COR-L47 (cell line): ENCODE results near the gene ESPNL.
"Not testable (repeated sequence)": the region's sequence is repeated elsewhere in the genome, so short reads cannot be mapped to it uniquely, and the experiment has no call there.

Source experiments
- DNase-seq: peaks from one replicate; lab custom pipeline; 2025; lab: John Stamatoyannopoulos, UW

The ESPNL gene, protein sequence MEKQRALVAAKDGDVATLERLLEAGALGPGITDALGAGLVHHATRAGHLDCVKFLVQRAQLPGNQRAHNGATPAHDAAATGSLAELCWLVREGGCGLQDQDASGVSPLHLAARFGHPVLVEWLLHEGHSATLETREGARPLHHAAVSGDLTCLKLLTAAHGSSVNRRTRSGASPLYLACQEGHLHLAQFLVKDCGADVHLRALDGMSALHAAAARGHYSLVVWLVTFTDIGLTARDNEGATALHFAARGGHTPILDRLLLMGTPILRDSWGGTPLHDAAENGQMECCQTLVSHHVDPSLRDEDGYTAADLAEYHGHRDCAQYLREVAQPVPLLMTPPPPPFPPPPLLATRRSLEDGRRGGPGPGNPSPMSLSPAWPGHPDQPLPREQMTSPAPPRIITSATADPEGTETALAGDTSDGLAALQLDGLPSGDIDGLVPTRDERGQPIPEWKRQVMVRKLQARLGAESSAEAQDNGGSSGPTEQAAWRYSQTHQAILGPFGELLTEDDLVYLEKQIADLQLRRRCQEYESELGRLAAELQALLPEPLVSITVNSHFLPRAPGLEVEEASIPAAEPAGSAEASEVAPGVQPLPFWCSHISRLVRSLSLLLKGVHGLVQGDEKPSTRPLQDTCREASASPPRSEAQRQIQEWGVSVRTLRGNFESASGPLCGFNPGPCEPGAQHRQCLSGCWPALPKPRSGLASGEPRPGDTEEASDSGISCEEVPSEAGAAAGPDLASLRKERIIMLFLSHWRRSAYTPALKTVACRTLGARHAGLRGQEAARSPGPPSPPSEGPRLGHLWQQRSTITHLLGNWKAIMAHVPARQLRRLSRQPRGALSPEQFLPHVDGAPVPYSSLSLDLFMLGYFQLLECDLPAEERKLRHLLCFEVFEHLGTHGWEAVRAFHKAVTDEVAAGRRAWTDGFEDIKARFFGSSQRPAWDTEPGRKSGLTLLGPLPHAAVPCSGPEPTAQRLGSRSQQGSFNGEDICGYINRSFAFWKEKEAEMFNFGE

DNA sequence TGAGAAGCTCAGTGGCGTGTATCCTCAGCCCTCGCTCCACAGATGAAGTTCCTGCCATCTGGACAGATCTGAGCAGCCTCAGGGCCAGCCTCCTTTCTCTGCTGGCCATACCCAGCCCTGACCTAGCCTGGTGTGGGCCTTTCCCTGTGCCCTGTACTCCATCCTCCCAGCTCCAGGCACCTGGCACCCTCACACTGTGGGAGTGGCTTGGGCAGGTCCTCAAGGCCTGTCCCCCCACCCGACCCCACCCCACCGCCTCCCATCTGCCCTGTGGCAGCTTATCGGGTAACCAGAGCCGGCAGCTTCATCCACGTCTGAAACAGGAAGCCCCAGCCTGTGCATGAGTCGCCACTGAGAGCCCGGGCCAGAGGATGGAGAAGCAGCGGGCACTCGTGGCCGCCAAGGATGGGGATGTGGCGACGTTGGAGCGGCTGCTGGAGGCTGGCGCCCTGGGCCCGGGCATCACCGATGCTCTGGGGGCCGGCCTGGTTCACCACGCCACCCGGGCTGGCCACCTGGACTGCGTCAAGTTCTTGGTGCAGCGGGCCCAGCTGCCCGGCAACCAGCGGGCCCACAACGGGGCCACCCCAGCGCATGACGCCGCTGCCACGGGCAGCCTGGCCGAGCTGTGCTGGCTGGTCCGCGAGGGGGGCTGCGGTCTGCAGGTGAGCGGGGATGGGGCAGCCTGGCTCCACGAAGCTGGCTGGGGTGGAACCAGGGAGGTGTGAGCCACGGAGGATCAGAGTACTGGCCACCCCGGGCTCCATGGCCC lies at the start of gene ESPNL:
Gene ESPNL, plus strand, starts transcription at position 292 of the 772 bp plus-strand sequence. Its CDS starts 80 bp downstream, at position 372.
- DNase-seq: no peak

DNA sequence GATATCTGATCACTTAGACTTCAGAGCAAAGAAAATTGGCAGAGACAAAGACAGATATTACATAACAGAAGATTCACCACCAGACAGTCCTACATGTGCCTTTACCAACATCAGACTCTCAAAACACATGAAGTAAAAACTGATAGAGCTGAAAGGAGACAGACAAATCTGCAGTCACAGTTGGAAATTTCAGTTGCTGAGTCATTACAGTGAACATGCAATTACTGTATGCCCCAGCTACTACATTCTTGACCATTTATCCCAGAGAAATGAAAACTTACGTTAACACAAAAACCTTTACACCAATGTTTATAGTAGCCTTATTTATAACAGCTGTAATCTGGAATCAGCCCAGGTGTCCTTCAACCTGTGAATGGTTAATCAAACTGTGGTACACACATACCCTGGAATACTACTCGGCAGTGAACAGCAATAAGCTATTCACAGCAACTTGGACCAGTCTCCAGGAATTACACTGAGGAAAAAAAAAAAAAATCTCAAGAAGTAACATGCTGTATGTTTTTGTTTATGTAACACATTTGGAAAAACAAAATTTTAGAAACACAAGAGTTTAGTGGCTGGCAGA lies 46.9 kb upstream of the ESPNL start:
- no peak for DNase-seq

DNA sequence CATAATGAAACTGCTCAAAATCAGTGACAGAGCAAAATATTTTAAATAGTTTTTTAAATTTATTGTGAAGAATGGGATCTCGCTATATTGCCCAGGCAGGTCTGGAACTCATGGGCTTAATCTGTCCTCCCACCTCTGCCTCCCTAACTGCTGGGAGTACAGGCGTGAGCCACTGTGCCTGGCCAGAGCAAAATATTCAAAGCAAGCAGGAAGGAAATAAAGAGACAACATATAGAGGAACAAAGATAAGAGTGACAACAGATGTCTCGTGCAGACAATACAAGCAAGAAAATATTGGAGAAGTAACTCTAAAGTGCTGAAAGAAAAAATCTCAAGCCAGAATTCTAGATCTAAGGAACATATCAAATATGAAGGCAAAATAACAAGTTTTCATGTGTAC lies 44.3 kb upstream of the ESPNL start:
- DNase-seq: no peak

DNA sequence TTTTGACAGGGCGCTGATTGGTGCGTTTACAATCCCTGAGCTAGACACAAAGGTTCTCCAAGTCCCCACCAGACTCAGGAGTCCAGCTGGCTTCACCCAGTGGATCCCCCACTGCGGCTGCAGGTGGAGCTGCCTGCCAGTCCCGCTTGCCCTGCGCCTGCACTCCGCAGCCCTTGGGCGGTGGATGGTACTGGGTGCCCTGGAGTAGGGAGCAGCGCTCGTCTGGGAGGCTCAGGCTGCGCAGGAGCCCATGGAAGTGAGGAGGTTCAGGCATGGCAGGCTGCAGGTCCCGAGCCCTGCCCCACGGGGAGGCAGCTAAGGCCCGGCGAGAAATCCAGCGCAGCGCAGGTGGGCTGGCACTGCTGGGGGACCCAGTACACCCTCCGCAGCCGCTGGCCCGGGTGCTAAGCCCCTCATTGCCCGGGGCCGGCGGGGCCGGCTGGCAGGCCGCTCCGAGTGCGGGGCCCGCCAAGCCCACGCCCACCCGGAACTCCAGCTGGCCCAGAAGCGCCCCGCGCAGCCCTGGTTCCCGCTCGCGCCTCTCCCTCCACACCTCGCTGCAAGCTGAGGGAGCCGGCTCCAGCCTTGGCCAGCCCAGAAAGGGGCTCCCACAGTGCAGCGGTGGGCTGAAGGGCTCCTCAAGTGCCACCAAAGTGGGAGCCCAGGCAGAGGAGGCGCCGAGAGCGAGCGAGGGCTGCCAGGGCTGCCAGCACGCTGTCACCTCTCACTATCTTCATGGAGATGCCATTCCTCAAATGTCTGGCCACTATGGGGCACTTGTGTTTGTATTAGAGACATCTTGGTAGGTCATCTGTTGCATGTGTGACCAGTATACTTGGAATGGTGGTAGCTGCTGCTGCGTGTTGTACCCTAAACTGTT lies 42.2 kb upstream of the ESPNL start:
- DNase-seq: not testable (repeated sequence)

DNA sequence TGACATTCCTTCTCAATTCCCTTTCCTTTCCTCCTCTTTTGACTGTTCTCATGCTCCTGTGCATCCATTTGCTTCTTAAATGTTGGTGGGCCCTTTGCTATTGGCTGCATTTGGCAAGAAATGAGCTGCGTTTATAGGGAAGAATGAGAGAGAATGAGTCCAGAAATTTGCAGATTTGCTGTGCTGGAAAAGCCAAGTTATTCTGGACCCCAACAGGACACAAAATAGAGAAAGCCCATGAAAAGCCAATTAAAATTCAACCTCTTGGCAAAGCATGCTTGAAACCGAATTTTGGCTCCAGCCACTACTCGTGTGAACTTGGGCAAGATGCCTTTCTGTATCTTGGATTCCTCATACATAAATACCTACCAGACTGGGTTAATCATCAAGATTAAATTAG lies 40.6 kb upstream of the ESPNL start:
- no peak for DNase-seq

DNA sequence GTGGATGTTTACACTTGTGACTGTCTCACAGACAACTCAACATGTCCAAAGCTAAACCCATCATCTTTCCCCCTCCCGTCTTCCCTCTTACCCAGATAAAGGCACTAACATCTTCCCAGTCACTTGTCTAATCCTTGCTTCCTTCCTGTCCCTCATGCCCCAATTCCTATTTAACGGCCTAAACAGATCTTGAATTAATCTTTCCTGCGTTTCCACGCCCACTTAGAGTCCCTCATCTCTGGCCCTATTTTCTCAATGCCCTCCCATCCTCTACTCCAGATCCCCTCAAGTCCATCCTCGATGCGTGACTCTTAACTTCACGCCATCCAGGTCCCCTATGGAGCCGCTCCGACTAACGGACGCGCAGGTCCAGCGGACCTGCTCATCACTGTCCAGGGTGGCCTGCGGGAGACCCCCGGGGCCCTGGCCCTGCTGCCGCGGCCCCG lies 40.0 kb upstream of the ESPNL start:
- DNase-seq: no peak

DNA sequence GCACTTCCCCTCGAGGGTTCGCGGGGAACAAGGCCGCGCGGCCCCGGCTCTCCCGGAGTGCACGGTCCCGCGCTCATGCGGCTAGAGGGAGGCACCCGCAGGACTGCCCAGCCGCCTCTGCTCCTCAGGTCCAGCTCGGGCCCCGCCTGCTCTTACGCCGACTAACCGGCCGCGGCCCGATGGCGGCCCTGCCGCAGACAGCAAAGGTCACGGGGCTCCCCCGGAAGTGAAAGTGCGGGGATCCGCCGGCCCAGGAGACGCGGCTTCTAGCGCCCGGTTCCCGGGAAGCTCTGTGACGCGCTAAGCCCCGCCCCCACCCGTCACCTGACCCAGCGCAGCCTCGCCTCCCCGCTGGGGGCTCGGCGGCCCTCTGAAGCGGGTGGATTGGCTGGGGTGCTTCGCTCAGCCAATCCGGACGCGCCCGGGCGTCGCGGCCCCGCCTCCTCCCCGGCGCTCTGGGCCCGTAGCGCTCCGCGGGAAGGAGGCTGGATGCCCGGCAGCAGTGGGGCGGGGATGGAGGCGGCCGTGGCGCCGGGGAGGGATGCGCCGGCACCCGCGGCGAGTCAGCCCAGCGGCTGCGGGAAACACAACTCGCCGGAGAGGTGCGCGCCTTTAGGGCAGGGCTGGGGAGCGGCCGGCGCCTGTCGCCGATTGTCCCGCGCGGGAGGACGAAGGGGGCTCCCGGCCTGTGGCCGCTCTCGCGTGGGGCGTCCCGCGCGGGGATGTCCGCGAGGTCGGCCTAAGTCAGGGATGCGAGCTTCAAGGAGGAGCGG lies 39.4 kb upstream of the ESPNL start, which contains the start of gene SCLY:
Gene SCLY, plus strand, starts transcription at position 460 of the 773 bp plus-strand sequence. Its CDS starts 54 bp downstream, at position 514.
- peak; percentile 81 for DNase-seq

DNA sequence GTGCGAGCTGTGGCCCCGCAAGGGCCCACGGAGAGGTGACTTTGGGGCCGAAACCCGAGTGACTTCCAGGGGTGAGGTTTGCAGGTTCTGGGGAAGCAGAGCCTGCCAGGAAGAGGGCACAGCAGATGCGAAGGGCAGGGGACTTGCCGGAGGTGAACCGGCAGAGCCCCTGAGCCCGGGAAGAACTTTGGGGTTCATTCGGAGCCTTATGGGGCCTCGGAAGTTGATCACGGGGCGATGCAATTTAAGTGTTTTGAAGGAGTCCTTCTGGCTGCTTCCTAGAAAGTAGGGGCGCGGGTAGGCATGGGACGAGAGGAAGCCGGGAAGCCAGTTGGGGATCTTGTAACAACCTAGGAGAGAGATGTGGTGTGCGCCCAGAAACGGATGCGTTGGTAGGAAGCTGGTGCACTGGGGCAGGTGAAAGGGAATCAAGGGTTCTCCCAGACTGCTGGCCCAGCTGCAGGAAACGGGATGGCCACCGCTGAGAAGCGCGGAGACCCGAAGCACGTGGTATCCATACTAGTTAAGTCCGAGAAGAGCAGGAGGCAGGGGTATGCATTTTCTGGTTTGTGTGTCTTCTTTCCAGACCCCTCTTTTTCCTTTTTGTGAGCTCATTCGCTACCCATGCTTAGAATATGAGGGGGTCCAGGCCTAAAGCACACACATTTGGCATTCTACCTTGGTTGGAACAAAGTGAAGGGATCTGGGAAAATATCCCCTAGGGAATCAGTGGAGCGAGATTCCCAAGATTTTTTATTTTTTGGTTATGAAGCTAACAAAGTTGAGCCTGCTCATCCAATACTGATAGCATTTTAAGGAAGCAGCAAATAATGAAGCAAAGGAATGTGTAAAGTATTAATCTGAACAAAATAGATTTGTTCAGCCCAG lies 38.6 kb upstream of the ESPNL start:
- DNase-seq: no peak

DNA sequence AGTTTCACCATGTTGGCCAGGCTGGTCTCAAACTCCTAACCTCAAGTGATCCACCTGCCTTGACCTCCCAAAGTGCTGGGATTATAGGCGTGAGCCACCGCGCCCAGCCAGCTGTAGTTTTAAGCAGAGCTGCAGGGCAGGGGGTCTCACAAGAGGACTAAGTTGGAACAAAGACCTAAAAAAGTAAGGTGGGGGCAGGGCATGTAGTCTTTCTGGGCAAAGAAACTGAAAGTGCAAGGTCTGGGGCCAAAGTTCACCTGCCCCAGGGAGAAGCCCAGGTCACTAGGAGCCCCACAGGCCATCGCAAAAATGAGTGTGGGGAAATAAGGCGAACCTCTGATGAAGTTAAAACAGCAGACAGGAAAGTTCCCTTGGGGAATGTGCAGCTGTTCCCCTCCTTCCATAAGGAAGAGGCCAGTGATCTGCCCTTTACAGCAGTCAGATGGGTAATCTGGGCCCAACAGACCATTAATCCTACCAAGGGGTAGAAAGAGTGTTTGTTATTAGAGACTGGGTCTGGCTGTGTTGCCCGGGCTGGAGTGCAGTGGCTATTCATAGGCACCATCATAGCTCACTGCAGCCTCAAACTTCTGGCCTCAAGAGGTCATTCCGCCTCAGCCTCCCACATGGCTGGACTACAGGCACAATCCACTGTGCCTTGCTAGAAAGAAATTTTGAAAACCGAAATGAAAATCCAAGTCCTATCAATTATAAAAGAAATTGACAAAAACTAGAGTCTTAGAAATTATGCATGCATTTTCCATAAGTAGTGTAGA lies 36.5 kb upstream of the ESPNL start:
- no peak for DNase-seq

DNA sequence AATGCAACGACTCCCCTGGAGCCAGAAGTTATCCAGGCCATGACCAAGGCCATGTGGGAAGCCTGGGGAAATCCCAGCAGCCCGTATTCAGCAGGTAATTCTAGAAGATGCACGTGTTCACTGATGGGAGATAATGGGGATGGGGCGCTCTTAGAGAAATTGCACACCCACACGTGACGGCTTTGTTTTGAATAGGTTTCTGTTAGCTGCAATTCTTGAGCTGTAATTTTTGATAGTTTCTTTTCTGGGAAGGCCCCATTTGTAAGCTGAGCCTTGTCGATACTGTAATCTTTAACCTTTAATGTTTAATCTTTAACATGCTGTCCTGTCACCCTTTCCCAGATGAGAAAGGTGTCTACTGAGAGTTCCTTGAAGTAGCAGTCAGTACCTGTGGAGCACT lies 35.8 kb upstream of the ESPNL start:
- no peak for DNase-seq

DNA sequence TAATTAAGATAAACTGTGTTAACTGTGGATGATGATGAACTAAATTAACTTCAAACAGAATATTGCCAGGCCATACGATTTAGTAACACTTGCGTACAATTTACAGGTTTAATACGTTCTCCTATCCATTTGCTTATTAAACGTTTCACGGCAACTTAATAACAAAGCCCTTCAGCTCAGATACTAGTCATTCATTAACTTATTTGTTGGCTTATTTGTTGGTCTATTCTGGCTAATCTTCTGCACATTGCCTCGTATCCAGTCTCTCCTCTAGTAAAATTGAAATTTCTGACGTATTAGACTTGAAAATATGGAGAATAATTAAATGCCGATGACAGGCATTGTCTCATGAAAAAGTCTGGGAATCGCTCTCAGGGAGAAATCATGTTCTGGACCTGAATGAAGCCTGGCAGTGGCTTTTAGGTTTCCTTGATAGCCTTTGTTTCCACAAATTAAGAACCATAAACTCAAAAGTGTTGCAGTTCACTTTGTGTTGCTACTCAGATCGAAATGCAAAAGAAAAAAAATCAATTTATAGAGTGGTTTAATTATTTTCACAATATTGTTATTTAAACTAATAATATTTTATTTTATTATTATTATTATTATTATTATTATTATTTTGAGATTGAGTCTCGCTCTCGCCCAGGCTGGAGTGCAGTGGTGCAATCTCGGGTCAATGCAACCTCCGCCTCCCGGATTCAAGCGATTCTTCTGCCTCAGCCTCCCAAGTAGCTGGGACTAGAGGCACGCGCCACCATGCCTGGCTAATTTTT lies 34.9 kb upstream of the ESPNL start:
- no peak for DNase-seq

DNA sequence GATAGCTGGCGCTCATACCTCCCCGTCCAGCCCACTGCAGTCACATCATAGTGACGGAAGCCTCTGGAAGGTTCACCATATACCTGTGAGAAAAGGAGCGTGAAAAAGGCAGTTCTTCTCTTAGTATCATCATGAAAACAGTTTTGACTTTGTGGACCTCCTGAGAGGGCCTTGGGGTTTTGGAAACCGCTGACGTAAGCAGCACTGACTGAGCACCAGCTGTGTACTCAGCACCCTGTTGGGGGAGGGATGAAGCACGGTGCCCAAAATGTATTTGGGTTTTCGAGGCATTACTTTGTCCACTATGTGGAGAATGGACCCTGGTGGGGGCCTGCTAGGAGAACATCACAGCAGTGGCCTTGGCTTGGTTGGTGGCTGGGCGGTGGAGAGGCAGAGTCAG lies 33.9 kb upstream of the ESPNL start:
- DNase-seq: no peak

DNA sequence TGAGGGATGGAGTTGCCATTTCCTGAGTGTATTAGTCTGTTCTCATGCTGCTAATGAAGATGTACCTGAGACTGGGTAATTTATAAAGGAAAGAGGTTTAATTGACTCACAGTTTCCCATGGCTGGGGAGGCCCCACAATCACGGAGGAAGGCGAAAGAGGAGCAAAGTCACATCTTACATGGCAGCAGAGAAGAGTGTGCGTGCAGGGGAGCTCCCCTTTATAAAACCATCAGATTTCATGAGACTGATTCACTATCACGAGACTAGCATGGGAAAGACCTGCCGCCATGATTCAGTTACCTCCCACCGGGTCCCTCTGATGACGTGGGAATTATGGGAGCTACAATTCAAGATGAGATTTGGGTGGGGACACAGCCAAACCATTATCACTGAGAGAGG lies 33.4 kb upstream of the ESPNL start:
- not testable (repeated sequence) for DNase-seq

DNA sequence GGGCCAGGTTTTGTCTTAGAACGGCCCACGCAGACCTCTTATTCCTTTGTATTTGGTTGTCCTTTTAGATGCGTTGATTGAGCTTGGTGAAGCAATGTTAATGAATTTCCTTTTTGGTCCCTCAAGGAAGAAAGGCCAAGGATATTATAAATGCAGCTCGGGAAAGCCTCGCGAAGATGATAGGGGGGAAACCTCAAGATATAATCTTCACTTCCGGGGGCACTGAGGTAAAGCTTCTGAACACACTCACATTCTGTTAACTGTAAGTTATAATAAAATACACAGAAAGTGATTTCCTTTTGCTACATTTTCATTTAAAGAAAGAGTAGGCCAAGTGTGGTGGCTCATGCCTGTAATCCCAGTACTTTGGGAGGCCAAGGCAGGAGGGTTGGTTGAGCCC lies 32.2 kb upstream of the ESPNL start:
- DNase-seq: no peak

DNA sequence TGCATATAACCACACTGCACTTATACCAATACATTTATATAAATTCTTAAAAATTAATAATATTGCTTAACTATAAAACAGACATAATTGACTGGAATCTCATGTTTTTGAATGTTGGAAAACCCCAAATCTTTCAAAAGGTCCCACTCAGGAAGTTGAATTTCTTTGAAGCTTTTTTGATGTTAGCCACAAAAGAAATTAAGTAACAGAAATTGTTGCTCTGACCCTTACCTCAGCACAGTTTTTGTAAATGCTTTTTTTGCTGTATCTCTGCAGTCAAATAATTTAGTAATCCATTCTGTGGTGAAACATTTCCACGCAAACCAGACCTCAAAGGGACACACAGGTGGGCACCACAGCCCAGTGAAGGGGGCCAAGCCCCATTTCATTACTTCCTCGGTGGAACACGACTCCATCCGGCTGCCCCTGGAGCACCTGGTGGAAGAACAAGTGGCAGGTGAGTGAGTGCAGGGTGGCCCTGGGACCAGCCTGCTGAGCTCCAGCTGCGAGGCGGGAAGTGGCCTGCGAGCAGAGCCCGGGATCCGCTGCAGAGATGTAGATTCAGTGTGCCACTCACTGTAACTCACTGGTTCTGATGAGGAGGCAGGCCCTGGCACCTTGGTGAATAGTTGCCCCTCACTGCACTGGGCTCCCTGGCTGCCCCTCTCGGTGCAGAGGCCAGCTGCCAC lies 31.0 kb upstream of the ESPNL start:
- DNase-seq: no peak

DNA sequence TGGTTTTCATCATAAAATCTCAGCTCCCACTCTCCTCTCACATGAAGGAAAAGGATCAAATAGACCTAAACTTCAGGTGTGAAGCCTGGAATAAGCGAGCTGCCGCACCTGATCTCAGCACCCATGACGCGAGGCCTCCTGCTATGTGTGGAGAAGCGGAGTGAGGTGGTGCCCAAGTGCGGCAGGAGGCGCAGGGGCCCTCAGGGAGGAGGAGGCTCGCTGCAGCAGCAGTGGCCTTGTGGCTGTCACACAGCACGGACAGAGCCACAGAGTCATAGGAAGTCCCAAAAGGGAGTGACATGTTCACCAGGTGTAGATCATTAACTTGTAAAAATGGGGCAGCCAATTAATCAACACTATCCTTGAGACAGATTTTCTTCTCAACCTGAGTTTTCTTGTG lies 30.3 kb upstream of the ESPNL start:
- no peak for DNase-seq
